ENCODE measurements around the gene TBC1D4. TPM values are rescaled to one million over a fixed set of nuclear protein-coding genes. Genes with fewer than 3 reads are reported as not detected.

TBC1D4 gene
- total RNA-seq, 1 experiment from 2014 or later, result 15.1 TPM

DNA sequence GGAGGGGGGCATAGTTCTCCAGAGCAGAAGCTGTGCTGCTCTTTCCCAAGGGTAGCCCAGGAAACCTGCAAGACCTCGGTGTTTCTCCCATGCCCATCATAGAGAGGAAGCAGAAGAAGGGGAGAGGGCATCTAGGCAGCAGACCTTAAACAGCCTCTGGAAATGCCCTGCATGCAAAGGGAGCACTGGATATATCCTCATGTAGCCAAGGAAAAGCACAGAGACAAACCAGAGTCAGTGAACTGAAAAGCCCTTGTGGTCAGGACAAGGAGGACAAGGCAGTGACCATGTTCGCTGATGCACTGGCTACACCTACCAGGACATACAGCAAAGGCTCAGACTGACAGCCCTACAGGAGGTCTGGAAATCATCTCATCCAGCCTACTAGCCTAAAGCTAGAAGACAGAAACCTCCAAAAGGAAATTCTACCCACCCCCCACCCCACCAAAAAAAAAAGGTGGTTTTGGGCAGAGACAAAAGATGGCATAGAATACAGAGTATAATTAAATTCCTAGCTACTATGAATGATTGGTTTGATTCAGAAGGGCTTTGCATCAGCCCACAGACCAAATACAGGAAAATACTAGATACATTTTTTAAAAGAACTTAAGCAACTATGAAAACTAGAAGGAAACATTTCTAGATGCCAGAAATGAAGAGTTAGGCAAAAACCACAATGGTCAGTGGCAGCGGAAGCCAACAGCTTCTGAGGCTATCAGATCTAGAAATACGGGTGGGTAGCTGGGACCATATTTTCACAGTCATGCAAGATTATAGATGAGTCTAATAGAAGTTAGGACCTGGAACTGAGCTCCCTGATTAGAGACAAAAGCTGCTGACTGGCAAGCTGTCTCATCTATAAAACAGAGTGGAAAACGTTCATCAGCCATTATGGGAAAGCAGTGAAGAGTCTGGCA is 4.4 kb upstream of the TBC1D4 start:
- Histone ChIP-seq H4K20me1 (ENCODE audit: low read length) (no peaks in the 10 kb centered on the region), H3K4me2 (ENCODE audit: low read length) (peak overlapping the region; percentile 56; the same call in 1 of the 2 replicates), H3K4me3 (ENCODE audit: low read length) (no peak overlapping the region), H3K9ac (ENCODE audit: low read length) (peak overlapping the region; percentile 21; the same call in 1 of the 2 replicates), H2AFZ (ENCODE audit: low read length) (peak overlapping the region; percentile 35; the same call in 1 of the 2 replicates), H3K9me3 (ENCODE audit: low read length) (no peaks in the 10 kb centered on the region), H3K9me2 (replicated peaks; ENCODE audit: low read length) (no peaks in the 10 kb centered on the region), H3K27me3 (ENCODE audit: low read length) (no peaks in the 10 kb centered on the region), H3F3A (ENCODE audit: low read length, unreplicated experiment) (no peaks in the 10 kb centered on the region), H3K4me1 (ENCODE audit: insufficient read depth, low read length) (peaks cover 35% of the 10 kb centered on the region), H3K79me2 (ENCODE audit: low read length) (no peaks in the 10 kb centered on the region; the same call in 1 of the 2 replicates), H3K27ac (ENCODE audit: low read length) (peak overlapping the region; percentile 69), H3K36me3 (ENCODE audit: low read depth, low read length) (no peaks in the 10 kb centered on the region)
- TF ChIP-seq, protein P1, sequence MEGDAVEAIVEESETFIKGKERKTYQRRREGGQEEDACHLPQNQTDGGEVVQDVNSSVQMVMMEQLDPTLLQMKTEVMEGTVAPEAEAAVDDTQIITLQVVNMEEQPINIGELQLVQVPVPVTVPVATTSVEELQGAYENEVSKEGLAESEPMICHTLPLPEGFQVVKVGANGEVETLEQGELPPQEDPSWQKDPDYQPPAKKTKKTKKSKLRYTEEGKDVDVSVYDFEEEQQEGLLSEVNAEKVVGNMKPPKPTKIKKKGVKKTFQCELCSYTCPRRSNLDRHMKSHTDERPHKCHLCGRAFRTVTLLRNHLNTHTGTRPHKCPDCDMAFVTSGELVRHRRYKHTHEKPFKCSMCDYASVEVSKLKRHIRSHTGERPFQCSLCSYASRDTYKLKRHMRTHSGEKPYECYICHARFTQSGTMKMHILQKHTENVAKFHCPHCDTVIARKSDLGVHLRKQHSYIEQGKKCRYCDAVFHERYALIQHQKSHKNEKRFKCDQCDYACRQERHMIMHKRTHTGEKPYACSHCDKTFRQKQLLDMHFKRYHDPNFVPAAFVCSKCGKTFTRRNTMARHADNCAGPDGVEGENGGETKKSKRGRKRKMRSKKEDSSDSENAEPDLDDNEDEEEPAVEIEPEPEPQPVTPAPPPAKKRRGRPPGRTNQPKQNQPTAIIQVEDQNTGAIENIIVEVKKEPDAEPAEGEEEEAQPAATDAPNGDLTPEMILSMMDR (conservative IDR thresholded peaks at IDR 0.05; ENCODE audit: low read depth, low read length), result no peak
- no peak for TF ChIP-seq EZH2 (IDR thresholded peaks at IDR 0.05; ENCODE audit: low read length, unreplicated experiment)
- TF ChIP-seq EZH2phosphoT487 (IDR thresholded peaks at IDR 0.05; ENCODE audit: borderline replicate concordance, low read length), result no peak
- ChIA-PET POLR2A (ENCODE audit: unreplicated experiment) (interaction anchor here (0.6 kb wide), 1 partner anchor 276 kb away, joined by 12 read pairs; no protein-coding TSS in a partner anchor), CTCF (no interaction called here)
- intact Hi-C loops (cut with micrococcal nuclease), result no loop called here
- DNase-seq, result no peak
- no TSS peak for BruUV-seq (replicated peaks)
- ATAC-seq, result no peak

DNA sequence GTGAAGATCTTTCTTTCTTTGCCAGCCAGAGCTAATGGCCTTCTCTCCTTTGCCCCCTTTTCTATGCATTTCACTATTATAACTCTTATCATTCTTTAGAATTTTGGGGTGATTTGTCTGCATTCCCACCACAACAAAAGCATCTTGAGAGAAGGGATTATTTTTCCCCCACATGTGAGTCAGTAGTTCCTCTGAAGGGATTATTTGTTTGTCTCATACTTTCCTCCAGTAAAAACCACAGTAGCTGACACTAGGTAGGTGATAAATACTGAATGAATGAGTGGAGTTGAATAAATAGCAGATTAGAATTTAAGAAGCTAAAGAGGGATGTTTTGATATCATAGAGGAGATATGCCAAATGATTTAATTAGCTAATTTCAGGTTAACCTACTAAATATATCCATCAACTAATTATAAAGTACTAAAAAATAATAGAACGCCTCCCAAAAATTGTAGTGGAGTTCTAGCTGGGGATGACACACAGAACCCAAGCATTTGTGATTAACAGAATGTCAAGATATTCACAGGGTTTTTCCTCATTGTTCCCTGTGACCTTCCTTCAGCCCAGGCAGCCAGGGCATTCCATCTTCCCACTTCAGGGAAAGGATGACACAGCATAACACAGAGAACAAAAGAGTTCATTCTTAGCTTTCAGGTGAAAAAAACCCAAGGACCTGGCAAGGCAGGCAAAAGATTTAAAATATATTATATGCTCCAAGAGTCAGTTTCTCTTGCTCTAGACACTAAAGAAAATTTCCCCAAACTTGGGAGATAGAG is 3.5 kb upstream of the TBC1D4 start:
- Histone ChIP-seq H2AFZ (ENCODE audit: low read length) (peak overlapping the region; percentile 35), H3K4me3 (ENCODE audit: low read length) (no peak overlapping the region), H4K20me1 (ENCODE audit: low read length) (no peaks in the 10 kb centered on the region), H3K4me1 (ENCODE audit: insufficient read depth, low read length) (peaks cover 35% of the 10 kb centered on the region), H3K36me3 (ENCODE audit: low read depth, low read length) (no peaks in the 10 kb centered on the region), H3K27ac (ENCODE audit: low read length) (peak overlapping the region; percentile 69), H3K79me2 (ENCODE audit: low read length) (no peaks in the 10 kb centered on the region; the same call in 1 of the 2 replicates), H3K9ac (ENCODE audit: low read length) (peak overlapping the region; percentile 21; the same call in 1 of the 2 replicates), H3K9me3 (ENCODE audit: low read length) (no peaks in the 10 kb centered on the region), H3K9me2 (replicated peaks; ENCODE audit: low read length) (no peaks in the 10 kb centered on the region), H3K27me3 (ENCODE audit: low read length) (no peaks in the 10 kb centered on the region), H3K4me2 (ENCODE audit: low read length) (peak overlapping the region; percentile 56; the same call in 1 of the 2 replicates), H3F3A (ENCODE audit: low read length, unreplicated experiment) (no peaks in the 10 kb centered on the region)
- TF ChIP-seq EZH2 (IDR thresholded peaks at IDR 0.05; ENCODE audit: low read length, unreplicated experiment) (no peak), EZH2phosphoT487 (IDR thresholded peaks at IDR 0.05; ENCODE audit: borderline replicate concordance, low read length) (no peak)
- TF ChIP-seq, protein P1 (conservative IDR thresholded peaks at IDR 0.05; ENCODE audit: low read depth, low read length), result no peak
- CTCF ChIA-PET, result no interaction called here
- no peak for ATAC-seq
- DNase-seq, result peak; percentile 48
- intact Hi-C loops (cut with micrococcal nuclease), result no loop called here
- BruUV-seq (replicated peaks), result no TSS peak
- POLR2A ChIA-PET (ENCODE audit: unreplicated experiment), result interaction anchor here (0.6 kb wide), 1 partner anchor 277 kb away, joined by 12 read pairs; no protein-coding TSS in a partner anchor
